HG02642 (cell line): ENCODE data around the gene SHISAL1.
"Not testable (repeated sequence)": the region's sequence is repeated elsewhere in the genome, so short reads cannot be mapped to it uniquely, and the experiment has no call there.

Experiments used
- ATAC-seq: cut with Tn5 transposase; IDR thresholded peaks from one replicate; pipeline ENCODE4 v1.9.1; 2021; ENCODE audit warnings: mild to moderate bottlenecking; ENCODE audit not compliant: unreplicated experiment, poor library complexity

SHISAL1 gene

DNA sequence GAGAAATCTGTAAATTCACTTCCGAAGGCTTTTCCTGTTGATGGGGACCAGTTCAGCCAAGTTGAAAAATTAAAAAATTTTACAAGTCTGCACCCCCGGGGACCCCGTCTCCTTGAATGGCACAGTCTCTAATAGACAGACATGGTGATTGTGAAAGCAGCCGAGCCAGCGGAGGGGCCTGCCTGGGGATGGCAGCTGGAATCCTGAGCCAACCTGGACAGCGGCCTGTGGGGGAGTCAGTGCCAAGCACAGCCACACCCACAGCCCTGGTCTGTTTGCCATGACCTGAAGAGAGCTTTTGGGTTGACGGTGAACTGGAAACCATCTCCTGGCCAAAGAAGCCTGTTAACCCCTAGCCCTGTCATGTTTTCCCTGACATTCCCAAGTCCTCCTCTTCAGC lies 67.3 kb downstream of the SHISAL1 start:
- ATAC-seq: no peak

DNA sequence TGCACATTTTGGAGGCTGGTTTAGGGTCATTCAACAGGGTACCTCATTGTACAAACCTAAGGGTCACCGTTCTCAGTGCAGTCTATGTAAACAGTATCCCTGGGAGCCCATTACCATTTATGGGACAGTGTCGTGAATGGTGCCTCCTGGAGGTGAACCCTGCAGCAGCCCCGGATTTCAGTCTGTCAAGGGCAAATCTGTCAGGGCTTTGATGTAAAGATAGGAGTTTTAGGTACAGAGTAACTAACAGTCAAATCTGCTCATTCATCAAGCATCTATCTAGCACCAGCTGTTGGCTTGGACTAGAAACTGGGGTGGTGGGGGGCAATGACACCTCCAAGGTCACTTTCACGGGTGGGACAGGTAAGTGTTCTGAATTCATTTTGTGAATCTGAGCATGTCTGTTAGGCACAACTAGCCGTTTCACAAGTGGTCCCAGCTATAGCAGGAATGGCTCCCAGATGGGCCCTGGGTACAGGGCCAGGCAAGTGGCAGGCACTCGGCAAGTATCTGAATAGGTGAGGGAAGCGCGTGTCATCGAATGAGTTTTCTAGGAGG lies 68.4 kb downstream of the SHISAL1 start:
- no peak for ATAC-seq

DNA sequence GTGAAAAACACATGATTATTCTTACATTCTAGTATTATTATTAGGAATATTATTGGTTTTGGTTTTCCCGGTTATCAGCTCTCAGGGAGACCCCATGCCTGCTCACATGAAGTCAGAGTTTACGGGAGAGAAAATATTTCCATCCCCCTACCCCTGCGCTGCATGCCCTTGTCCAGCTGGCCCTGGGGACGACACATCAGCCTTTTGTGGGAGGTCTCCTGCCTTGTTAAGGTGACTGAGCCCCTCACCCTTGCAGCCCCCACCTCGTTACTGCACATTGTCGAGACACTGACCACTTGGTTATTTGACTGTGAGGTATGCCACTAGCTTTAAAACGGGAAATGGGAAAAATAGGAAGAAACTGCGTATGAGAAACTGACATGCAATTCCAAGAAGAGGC lies 69.0 kb downstream of the SHISAL1 start:
- no peak for ATAC-seq

DNA sequence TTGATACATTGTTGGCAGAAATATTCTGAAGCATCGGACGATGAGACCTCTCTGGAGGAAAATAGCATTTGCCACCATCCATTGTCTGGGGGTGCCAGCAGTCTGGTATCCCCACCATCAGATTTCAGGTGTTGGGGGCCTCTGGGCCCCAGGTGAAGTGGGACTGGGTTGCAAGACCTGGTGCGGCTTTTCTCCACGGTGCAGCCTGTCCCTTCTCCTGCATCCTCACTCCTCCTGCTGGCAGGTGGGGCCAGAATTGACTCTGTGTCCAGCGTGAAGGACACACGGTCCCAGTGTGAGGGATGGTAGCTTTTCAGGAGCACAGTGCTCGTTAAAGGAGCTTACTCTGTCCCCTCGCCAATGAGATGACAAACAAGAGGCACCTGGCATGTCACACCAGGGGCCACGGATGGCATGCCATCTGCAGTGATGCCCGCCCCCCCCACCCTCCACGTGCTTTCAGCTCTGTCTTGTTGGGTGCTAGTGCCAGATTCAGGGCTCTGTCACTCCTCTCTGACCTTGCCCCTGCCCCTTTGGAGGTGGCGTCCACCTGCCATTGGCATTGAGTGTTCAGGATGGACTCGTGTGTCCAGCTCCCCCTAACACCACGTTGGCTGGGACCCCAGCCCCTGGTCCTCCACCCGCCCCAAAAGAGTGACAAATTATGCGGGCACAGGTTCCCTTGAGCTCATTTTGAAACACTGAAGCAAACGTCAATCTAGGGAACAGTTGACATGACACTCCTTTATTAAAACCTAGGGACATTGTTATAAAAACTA lies 69.6 kb downstream of the SHISAL1 start:
- ATAC-seq: no peak

DNA sequence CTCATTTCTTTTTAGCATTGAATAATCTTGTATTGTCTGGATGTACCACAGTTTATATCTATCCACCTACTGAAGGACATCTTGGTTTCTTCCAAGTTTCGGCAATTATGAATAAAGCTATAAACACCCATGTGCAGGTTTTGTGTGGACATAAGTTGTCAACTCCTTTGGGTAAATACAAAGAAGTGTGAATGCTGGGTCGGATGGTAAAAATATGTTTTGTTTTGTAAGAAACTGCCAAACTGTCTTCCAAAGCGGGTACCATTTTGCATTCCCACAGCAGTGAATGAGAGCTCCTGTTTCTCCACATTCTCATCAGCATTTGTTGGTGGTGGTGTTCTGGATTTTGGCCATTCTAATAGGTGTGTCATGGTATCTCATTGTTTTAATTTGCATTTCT lies 71.6 kb downstream of the SHISAL1 start:
- ATAC-seq: not testable (repeated sequence)

DNA sequence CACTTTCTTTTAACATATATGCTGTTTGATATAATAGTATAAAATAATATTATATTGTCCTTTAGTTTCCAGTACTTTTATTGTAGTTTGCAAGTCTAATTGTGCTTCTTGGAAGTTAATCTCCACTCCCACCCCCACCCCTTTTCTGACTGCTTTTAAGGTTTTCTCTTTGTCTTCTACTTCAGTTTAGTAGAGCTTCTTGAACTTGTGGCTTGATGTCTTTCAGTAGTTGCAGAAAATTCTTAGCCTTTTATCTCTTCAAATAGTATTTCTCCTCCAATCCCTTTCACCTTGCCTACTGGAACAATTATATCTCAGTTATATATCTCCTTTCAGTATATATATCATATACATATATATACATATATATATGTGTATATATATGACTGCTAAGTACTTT lies 75.5 kb downstream of the SHISAL1 start:
- ATAC-seq: no peak

DNA sequence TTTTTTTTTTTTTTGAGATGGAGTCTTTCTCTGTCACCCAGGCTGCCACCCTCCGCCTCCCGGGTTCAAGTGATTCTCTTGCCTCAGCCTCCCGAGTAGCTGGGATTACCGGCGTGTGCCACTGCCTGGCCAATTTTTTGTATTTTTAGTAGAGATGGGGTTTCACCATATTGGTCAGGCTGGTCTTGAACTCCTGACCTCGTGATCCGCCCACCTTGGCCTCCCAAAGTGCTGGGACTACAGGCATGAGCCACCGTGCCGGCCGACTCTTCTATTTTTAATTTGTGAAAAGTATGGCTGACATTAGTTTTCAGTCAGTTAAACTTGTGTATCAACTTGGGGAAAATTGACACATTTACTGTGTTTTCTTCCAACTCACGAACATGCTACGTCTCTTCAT lies 78.4 kb downstream of the SHISAL1 start:
- ATAC-seq: not testable (repeated sequence)

DNA sequence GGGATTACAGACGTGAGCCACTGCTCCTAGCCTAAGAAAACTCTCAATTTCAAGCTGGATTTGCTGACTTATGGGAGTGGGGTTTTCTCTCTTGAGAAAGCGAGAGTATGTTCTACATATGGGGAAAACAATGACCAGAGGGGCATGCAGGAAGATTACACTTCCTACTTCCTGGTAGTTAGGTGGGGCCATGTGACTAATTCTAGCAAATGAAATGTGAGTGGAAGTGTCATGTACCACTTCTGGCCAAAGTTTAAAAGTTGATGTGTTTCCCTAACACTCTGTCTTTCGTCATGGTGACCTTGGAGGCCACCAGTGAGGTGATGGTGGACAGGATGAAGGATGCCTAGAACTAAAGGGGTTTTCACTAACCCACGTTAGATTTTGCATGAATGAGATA lies 81.5 kb downstream of the SHISAL1 start:
- no peak for ATAC-seq

DNA sequence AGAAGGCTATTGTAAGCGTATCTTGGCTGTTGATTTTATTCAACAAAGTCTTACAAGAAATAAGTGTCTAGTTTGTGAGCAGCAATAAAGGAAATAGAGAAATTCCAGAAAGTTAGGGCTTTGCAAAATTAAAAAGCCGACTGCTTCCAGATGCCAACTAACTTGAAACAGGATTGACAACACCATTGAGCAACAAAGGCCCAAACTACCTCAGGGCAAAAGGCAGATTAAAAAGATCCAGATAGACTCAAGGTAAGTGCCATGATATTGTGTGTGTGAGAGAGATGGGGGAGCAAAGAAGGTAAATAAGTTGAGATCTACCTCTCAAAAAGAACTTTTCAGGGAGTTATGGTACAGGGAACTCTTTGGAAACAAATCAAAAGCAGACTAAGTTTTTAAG lies 82.9 kb downstream of the SHISAL1 start:
- no peak for ATAC-seq

DNA sequence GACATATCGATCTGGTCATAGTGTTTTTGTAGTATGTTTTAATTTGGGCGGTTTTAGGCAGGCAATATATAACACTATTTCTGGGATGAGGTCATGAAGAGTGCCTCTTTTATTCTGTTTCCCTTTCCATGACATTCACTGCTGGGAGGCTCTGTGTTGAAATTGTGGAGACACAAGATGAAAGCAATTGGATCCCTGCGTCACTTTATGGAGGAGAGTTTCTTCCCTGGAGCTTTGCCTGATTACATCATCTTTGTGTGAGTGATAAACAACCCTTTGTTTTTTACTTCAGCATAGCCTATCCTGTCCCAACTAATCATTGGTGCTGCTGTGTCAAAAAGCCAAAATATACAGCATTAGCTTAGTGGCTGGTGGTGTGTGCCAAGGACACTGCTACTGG lies 83.4 kb downstream of the SHISAL1 start:
- ATAC-seq: no peak

DNA sequence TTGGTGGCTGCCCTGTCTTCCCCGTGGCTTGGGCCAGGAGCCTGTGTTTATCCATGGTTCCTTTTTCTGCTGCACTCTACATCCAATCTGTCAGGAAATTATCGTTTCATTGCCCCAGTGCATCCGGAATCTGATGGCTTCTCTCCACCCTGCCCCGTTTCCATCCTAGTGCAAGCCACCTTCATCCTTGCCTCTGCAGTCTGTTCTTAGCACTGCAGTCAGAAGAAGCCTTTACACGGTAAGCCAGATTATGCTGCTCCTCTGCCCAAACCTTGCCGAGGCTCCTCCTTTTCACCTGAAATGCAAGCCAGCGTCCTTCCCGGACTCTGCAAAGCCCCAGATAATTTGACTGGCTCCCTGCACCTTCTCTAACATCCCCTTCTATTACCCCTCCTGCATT lies 86.9 kb downstream of the SHISAL1 start:
- ATAC-seq: no peak

DNA sequence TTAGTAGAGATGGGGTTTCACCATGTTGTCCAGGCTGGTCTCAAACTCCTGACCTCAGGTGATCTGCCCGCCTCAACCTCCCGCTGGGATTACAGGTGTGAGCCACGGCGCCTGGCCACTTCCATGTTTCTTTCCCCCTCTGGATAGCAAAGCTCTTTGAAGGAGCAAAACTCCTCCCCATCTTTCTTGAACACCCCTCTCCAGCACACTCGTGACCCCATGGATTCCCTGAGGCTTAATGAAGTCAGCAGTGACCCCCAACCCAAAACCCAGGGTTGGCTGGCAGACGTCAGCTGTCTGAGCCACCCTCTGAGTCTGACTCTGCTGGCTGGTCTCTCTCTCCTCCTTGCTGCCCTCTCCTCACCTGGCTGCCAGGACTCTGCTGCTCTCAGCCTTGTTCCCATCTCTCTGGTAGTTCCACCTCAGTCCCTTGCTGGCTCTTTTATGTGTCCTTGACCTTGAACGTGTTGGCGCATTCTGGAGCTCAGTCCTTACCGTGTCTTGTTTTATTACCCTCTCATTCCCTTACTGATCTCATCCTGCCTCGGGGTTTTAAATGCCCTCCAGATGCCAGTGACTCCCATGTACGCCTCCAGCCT lies 87.6 kb downstream of the SHISAL1 start:
- no peak for ATAC-seq

DNA sequence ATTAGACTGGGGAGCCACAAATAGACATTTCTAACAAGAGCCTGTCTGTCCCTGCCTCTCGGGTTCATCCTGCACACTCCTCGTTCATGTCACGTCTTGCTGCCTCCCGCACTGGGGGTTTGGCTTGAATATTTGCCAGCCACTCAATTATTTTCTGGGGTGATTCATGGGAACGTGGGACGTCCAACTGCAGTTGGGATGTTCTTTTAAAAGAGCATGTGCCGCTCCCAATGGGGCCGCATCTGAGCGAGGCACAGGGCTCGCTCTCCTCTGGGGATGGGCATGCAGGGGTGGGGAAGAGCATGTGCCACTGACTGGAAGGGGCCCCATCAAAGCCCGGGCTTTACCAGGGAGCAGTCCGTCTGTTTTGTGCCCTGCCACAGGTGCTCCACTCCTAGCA lies 88.6 kb downstream of the SHISAL1 start:
- ATAC-seq: no peak

DNA sequence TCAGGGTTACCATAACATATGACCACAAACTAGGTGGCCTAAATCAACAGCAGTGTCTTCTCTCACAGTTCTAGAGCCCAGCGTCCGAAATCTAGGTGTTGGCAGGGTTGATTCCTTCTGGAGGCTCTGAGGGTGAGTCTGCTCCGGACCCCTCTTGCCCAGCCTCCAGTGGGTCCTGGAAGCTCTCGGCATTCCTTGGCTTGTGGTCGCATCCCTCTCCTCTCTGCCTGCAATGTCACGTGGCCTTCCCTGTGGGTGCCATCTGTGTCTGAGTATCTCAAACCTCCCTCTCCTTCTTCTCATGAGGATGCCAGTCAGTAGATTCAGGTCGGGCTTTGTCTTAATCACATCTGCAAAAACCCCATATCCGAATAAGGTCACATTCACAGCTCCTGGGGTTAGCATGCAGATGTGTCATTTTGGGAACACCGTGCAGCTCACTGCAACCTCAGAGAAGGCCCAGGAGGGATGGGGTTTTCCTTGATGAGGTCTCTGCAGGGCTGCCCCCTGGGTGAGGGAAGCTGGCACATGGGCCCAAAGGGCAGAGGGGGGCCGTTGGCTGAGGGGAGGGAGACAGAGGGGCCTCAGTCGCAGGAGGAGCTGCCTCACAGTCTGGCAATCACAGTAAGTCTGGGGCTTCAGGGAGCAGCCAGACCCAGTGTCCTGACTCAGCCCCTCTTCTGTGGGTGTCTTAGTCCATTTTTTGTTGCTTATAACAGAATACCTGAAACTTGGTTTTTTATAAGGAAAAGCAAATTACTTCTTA lies 90.9 kb downstream of the SHISAL1 start:
- no peak for ATAC-seq

DNA sequence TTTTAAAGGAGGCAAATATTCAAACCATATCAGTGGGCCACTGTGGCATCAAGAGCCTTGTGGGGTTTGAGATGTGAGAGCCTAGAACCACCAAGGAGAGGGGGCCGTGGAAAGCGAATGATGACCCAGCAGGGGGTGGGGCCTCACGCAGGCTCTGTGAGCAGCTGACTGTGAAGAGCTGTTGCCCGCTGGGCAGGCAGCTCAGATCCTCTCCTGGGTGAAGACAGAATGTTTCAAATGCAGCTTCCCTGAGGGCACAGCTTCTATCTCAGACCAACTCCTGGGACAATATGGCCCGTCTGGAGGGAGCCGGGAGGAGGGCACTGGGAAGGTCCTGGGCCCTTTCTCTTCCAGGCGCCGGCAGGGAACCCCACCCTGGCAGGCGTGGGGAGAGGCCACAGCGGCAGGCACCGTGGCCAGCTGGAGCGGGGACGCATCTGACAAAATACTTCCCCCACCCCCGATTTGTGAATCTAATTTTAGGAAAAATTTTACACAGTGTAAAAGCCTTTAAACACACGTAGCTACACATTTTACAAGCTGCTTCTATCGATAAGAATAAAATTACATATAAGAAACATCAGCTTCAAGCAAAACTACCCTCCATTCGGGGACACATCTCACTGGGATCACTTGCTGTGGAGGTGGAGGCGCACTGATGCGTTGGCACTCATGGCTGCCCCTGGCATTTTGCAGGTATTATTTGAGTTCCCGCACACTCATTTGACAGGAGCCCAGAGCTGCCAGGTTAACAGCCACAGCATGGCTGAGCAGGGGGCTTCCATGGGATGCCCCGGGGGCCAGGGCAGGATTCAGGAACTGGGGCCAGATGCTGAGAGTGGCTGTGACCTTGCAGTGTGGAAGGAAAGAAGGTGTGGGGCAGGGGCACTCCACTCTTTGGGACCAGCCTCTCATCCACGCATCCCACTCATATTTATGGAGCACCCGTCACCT lies 91.7 kb downstream of the SHISAL1 start:
- ATAC-seq: no peak

DNA sequence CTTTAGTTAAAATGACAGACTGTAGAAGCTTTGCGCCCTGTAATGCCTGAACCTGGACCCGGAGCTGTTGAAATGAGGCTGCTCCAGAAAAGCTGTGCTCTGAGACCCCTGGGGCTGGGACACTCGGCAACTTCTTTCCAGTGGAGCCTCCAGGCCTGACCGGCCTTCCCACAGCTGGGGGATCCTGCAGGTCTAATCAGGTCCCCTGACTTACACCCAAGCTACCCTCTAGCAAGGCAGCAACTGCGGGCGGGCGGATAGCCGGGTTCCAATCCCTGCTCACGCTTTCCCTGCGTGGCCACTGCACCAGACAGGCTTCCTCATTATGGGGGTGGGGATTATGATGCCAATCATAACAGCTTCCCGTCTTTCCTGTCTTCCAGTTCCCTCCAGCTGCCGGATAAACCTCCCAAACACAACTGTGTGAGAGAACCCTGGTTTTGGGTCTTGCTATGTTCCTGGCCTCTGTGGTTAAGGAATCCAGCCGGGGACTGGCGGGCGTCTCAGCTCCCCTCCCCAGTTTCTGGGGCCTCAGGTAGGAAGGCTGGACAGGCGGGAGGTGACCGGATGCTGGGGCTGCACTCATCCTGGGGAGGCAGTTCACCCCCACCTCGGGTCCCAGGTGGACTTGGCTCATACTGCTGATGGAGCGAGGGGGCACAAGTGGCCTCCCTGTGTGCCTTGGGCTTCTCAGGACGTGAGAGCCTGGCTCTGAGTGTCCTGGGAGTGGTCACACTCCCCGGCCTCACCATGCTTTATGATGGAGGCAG lies 93.5 kb downstream of the SHISAL1 start:
- ATAC-seq: no peak

DNA sequence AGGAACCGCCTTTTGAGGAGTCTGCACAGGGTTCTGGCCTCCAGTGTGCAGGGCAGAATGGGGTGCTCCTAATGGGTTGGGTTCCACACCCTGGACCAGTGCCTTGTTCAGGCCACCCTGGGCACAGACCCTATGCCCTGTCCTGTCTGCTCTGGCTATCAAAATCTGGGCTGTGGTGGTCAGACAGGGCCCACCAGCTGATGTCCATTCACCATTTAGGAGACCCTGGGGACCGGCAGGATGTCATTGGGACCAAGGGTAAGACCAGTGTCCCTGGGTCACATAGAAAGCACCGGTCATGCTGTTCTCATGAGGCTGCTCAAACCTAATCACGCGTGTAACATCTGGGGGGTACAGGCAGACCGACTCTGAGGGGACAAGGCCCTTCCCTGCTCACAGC lies 94.7 kb downstream of the SHISAL1 start:
- ATAC-seq: no peak

DNA sequence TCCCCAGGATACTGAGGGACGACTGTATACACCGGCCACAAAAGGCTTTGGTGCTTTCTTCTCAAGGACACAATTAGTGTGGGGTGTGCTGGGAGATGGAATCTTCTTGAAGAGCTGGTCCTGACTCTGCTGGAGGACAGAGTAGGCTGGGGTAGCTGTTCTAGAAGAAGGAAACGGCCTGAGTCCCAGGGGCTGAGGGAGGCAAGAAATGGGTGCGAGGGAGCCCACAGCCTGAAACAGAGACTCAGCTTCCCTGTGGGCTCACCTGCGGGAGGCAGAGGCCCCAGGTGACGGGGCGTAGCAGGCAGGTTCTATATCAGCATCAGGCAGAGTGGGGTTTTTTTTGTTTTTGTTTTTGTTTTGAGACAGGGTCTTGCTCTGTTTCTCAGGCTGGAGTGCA lies 95.4 kb downstream of the SHISAL1 start:
- ATAC-seq: no peak

DNA sequence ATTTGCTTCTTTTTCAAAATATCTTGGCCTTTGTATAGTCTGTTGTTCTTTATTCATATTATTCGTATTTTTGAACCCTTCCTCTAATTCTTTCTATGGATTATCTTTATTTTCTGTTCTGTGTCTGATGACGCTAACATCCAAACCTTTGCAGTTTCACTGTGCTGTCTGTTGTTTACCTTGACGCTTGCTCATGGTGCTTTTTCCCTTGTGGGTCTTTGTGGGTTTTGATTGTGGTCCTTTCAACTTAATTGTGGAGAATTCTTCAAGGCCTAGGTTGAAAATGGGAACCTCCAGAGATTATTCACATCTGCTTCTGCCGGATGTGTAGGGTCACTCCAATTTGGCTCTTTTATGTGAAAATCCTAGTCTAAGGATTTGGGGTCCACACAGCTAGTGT lies 97.5 kb downstream of the SHISAL1 start:
- ATAC-seq: no peak
